GM18520 (cell line): ENCODE data around the gene SHOC1.
"Not testable (repeated sequence)": the region's sequence is repeated elsewhere in the genome, so short reads cannot be mapped to it uniquely, and the experiment has no call there.

ENCODE experiments used
- ATAC-seq: cut with Tn5 transposase; IDR thresholded peaks from one replicate; pipeline ENCODE4 v1.9.1; 2021; ENCODE audit not compliant: unreplicated experiment

Gene SHOC1

GRCh38 chr9:111794835-111795556 lies at the start of gene SHOC1:
Gene SHOC1 (minus strand): TSS chr9:111794937. CDS start chr9:111791418, 3,519 bp downstream.
- ATAC-seq, result no peak

GRCh38 chr9:111843971-111844370 lies 49.2 kb upstream of the SHOC1 start:
- no peak for ATAC-seq

GRCh38 chr9:111842313-111842712 lies 47.6 kb upstream of the SHOC1 start:
- no peak for ATAC-seq

- ATAC-seq, result no peak
These were observed 45.7 kb upstream of the SHOC1 start for GRCh38 chr9:111840442-111840841.

GRCh38 chr9:111839987-111840386 lies 45.2 kb upstream of the SHOC1 start:
- ATAC-seq, result no peak

GRCh38 chr9:111839387-111839786 lies 44.6 kb upstream of the SHOC1 start:
- ATAC-seq, result peak; percentile 77

- ATAC-seq, result no peak
These were observed 43.7 kb upstream of the SHOC1 start for GRCh38 chr9:111838439-111838838.

GRCh38 chr9:111836311-111836710 lies 41.6 kb upstream of the SHOC1 start:
- ATAC-seq, result no peak

- no peak for ATAC-seq
These were observed 39.2 kb upstream of the SHOC1 start for GRCh38 chr9:111833941-111834340.

GRCh38 chr9:111832449-111832848 lies 37.7 kb upstream of the SHOC1 start:
- no peak for ATAC-seq

GRCh38 chr9:111831371-111832108 lies 36.8 kb upstream of the SHOC1 start:
- no peak for ATAC-seq

GRCh38 chr9:111828193-111828592 lies 33.5 kb upstream of the SHOC1 start:
- ATAC-seq, result no peak

- ATAC-seq, result no peak
These were observed 30.9 kb upstream of the SHOC1 start for GRCh38 chr9:111825468-111826145.

- no peak for ATAC-seq
These were observed 26.3 kb upstream of the SHOC1 start for GRCh38 chr9:111821006-111821528.

GRCh38 chr9:111819360-111819759 lies 24.6 kb upstream of the SHOC1 start:
- ATAC-seq, result no peak

- no peak for ATAC-seq
These were observed 20.7 kb upstream of the SHOC1 start for GRCh38 chr9:111815285-111816070.

GRCh38 chr9:111812337-111812736 lies 17.6 kb upstream of the SHOC1 start:
- no peak for ATAC-seq

GRCh38 chr9:111810908-111811307 lies 16.2 kb upstream of the SHOC1 start:
- no peak for ATAC-seq

- ATAC-seq, result not testable (repeated sequence)
These were observed 15.7 kb upstream of the SHOC1 start for GRCh38 chr9:111810415-111810814.

GRCh38 chr9:111807197-111807596 lies 12.5 kb upstream of the SHOC1 start:
- ATAC-seq, result no peak

- ATAC-seq, result no peak
These were observed 11.5 kb upstream of the SHOC1 start for GRCh38 chr9:111806259-111806658.
